Chondrocyte (in vitro differentiated cells): ENCODE data around the gene AHI1. TPM values are rescaled to one million over a fixed set of nuclear protein-coding genes. Genes with fewer than 3 reads are reported as not detected.
"Not testable (repeated sequence)": the region's sequence is repeated elsewhere in the genome, so short reads cannot be mapped to it uniquely, and the experiment has no call there.

ENCODE experiments used
- DNase-seq: peaks from one replicate; pipeline ENCODE4 v3.0.0; 2021; ENCODE audit warnings: mixed read lengths, low spot score
- H3K27ac Mint-ChIP-seq: one replicate; pipeline ENCODE4 v1.8.0; 2021; ENCODE audit warnings: mild to moderate bottlenecking, moderate library complexity, mixed read lengths; ENCODE audit not compliant: unreplicated experiment
- H3K27me3 Mint-ChIP-seq: 2 replicates; pipeline ENCODE4 v1.8.0; 2021; ENCODE audit warnings: low read depth, mixed read lengths
- H3K36me3 Mint-ChIP-seq: 2 replicates; pipeline ENCODE4 v1.8.0; 2021; ENCODE audit warnings: low read depth, mixed read lengths
- H3K4me1 Mint-ChIP-seq: 2 replicates; pipeline ENCODE4 v1.8.0; 2021; ENCODE audit warnings: low read depth, mild to moderate bottlenecking, mixed read lengths
- H3K4me3 Mint-ChIP-seq: one replicate; pipeline ENCODE4 v1.8.0; 2021; ENCODE audit warnings: mild to moderate bottlenecking, moderate library complexity, mixed read lengths; ENCODE audit not compliant: unreplicated experiment
- H3K9me3 Mint-ChIP-seq: 2 replicates; pipeline ENCODE4 v1.8.0; 2021; ENCODE audit warnings: low read depth, mixed read lengths
- total RNA-seq: library from RNA; stranded (reverse); gene quantifications from 3 replicates; pipeline ENCODE4 v1.2.1, GENCODE V29; 2021
- TF ChIP-seq, protein P1 (sequence below): fragments of 200-600 bp; sonication (generic); IDR thresholded peaks from 2 replicates; pipeline ENCODE4 v1.5.0; 2021; ENCODE audit warnings: antibody characterized with exemption, mild to moderate bottlenecking, moderate library complexity

AHI1 gene
- total RNA-seq, 1 donor from 2014 or later: 14.8 TPM

DNA sequence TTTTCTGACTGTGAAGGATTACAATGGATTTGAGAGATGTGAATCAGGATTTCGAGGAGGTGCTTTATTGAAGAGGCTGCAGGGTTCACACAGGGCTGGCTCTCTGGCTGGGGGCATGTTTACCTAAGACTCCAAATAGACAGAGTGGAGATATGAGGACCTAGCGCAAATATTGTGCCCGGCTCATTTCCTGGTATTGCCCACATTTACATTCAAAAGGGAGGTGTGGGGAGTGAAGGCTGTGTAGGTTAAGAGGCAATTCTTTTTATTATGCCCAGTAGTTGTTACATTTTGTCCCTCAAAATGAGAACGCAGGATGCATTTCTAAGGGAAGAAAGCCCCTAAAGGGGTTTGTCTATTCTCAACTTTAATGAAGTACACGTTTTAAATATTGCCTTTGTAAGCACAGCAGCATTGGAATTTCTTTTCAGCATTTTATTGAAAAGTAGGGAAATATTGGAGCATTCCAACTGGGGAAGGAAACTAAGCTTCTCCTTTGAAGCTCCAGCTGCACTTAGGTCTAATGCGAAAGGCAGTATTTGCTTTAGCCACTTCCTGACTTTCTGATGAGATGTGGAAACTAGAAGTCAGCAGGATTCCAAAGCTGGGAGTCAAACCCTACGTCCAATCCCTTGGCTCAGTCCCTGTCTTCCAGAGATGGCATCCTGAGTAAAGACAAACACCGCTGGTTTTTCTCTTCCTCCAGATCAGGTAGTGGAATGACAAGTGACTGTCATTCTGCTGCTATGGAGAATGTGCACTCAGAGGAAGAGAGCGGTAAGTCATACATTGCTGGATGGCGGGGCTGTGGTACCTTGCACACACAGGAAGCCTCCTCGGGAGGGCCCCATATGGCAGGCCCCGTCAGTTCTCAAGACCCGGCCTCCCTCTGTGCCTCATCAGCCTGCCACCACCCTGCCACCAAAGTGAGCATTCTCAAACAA is 245.8 kb downstream of the AHI1 start:
- TF ChIP-seq, protein P1, sequence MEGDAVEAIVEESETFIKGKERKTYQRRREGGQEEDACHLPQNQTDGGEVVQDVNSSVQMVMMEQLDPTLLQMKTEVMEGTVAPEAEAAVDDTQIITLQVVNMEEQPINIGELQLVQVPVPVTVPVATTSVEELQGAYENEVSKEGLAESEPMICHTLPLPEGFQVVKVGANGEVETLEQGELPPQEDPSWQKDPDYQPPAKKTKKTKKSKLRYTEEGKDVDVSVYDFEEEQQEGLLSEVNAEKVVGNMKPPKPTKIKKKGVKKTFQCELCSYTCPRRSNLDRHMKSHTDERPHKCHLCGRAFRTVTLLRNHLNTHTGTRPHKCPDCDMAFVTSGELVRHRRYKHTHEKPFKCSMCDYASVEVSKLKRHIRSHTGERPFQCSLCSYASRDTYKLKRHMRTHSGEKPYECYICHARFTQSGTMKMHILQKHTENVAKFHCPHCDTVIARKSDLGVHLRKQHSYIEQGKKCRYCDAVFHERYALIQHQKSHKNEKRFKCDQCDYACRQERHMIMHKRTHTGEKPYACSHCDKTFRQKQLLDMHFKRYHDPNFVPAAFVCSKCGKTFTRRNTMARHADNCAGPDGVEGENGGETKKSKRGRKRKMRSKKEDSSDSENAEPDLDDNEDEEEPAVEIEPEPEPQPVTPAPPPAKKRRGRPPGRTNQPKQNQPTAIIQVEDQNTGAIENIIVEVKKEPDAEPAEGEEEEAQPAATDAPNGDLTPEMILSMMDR: no peak
- no peak overlapping the region for H3K4me3 Mint-ChIP-seq
- H3K9me3 Mint-ChIP-seq: no peaks in the 10 kb centered on the region
- H3K27ac Mint-ChIP-seq: no peak overlapping the region
- H3K27me3 Mint-ChIP-seq: no peaks in the 10 kb centered on the region
- no peak for DNase-seq
- no peaks in the 10 kb centered on the region for H3K36me3 Mint-ChIP-seq
- peaks cover 14% of the 10 kb centered on the region for H3K4me1 Mint-ChIP-seq

DNA sequence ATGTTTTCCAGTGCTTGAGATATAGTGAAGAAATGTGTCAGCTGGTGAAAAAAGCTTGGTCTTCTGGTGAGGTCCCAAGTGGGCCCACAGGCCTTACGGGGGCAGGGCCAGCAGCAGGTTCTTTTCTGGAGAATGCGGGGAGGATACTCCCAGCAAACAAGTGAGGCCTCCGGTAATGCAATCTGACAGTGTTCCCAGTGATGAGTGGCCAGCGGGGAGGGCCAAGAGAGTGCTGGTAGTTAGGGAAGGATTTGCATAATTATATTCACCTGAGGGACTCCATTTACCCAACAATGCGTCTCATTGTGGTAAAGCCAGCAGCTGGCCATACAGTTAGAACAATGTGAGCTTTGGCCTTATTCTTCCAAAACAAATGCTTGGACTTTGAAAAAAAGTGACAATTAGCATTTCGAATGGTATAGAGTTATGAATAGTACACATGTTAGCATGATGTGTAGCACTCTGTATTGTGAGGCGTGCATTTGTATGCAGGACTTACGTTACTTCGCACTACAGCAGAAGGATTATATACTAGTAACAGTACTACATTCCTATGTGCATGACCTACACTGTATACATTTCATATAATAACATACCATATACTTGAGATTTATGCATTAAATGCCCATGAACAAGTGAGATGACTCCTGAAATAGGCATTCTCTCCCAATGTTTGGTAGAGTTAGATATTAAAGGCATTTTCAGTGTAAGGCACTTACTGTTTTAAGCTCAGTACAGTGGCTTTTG is 246.6 kb downstream of the AHI1 start:
- Mint-ChIP-seq H3K4me3 (no peak overlapping the region), H3K27me3 (no peaks in the 10 kb centered on the region), H3K9me3 (no peaks in the 10 kb centered on the region), H3K36me3 (no peaks in the 10 kb centered on the region), H3K4me1 (peaks cover 14% of the 10 kb centered on the region), H3K27ac (no peak overlapping the region)
- DNase-seq: no peak
- TF ChIP-seq, protein P1: no peak

DNA sequence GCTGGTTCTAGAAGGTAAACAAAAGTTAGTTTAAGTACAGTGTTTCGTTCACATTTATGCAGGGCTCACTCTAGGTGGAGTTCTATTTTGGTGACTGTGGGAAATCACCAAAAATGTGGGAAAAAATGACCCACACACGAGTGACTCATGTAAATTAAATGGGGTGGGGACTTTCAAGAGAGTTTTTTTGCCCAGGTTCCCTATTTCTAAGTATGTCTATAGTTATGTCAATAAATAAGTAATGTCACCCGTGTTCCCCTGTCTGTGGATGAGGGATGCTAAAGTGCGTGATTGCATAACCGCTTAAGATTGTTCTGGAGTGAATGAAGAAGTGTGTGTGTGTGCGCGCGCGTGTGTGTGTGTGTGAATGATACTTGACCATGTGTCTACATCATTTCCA is 247.3 kb downstream of the AHI1 start:
- Mint-ChIP-seq H3K27ac (no peak overlapping the region), H3K4me3 (no peak overlapping the region), H3K4me1 (peaks cover 14% of the 10 kb centered on the region), H3K27me3 (no peaks in the 10 kb centered on the region), H3K9me3 (no peaks in the 10 kb centered on the region), H3K36me3 (no peaks in the 10 kb centered on the region)
- no peak for DNase-seq
- TF ChIP-seq, protein P1: no peak

DNA sequence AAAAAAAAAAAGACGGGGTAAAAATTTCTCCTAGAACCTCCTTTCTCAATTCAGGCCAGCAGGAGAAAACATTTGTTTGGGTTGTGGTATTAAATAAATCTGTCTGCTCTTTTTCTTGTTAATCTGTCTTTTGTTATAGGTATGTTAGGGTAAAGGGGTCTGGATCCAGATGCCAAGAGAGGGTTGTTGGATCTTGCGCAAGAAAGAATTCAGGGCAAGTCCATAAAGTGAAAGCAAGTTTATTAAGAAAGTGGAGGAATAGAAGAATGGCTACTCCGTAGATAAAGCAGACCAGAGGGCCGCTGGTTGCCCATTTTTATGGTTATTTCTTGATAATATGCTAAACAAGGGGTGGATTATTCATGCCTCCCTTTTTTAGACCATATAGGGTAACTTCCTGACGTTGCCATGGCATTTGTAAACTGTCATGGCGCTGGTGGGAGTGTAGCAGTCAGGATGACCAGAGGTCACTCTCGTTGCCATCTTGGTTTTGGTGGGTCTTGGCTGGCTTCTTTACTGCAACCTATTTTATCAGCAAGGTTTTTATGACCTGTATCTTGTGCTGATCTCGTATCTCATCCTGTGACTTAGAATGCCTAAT is 251.0 kb downstream of the AHI1 start:
- H3K27me3 Mint-ChIP-seq, H3K27ac Mint-ChIP-seq, H3K9me3 Mint-ChIP-seq, H3K36me3 Mint-ChIP-seq, H3K4me1 Mint-ChIP-seq, DNase-seq, H3K4me3 Mint-ChIP-seq: not testable (repeated sequence)

DNA sequence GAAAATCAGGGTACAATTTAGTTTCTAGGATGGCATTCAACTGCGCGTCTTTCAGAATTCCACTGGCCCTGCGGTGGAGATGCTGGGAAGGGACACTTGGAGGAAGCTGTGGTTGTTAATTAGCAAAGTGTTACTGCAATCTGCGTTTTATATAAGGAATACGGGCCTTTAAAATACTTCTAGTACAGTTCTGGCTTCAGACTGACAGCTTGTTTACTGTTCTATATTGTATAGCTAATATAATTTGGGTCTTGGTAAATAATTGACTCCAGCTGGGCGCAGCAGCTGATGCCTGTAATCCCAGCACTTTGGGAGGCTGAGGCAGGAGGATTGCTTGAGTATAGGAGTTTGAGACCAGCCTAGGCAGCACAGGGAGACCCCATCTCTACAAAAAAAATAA is 252.7 kb downstream of the AHI1 start:
- Mint-ChIP-seq H3K36me3 (no peaks in the 10 kb centered on the region), H3K27ac (no peak overlapping the region), H3K4me1 (no peaks in the 10 kb centered on the region), H3K27me3 (no peaks in the 10 kb centered on the region), H3K4me3 (no peak overlapping the region), H3K9me3 (no peaks in the 10 kb centered on the region)
- TF ChIP-seq, protein P1: no peak
- no peak for DNase-seq
